KMS-11 (cell line): ENCODE measurements around the gene GPR160.
"Not testable (repeated sequence)": the region's sequence is repeated elsewhere in the genome, so short reads cannot be mapped to it uniquely, and the experiment has no call there.

ENCODE experiments used
- H2AFZ ChIP-seq: fragments of 200-600 bp; sonication (generic); 2 replicates; pipeline ENCODE4 v1.6.1; 2016; ENCODE audit warnings: antibody characterized with exemption, mixed run types, low read depth
- H3K27ac ChIP-seq: fragments of 200-600 bp; sonication (generic); 2 replicates; pipeline ENCODE4 v1.6.1; 2016; ENCODE audit warnings: mild to moderate bottlenecking, mixed run types
- H3K27me3 ChIP-seq: fragments of 200-600 bp; sonication (generic); 2 replicates; pipeline ENCODE4 v1.6.1; 2017; ENCODE audit warnings: mild to moderate bottlenecking, low read depth, mixed run types, moderate library complexity; ENCODE audit not compliant: insufficient read depth
- H3K36me3 ChIP-seq: fragments of 200-600 bp; sonication (generic); 2 replicates; pipeline ENCODE4 v1.6.1; 2017; ENCODE audit warnings: mild to moderate bottlenecking, mixed run types; ENCODE audit not compliant: insufficient read depth
- H3K4me1 ChIP-seq: fragments of 200-600 bp; sonication (generic); 2 replicates; pipeline ENCODE4 v1.6.1; 2016; ENCODE audit warnings: mild to moderate bottlenecking, low read depth, mixed run types; ENCODE audit not compliant: poor library complexity, severe bottlenecking
- H3K4me2 ChIP-seq: fragments of 200-600 bp; sonication (generic); 2 replicates; pipeline ENCODE4 v1.7.0; 2016; ENCODE audit warnings: mild to moderate bottlenecking, mixed run types
- H3K4me3 ChIP-seq: fragments of 200-600 bp; sonication (generic); IDR thresholded peaks from 2 replicates; pipeline ENCODE4 v1.6.1; 2017; ENCODE audit warnings: low read depth, low read length, mixed read lengths; ENCODE audit not compliant: insufficient read depth
- H3K79me2 ChIP-seq: fragments of 200-600 bp; sonication (generic); 2 replicates; pipeline ENCODE4 v1.6.1; 2016; ENCODE audit warnings: low read depth, mixed run types; ENCODE audit not compliant: insufficient read depth
- H3K9ac ChIP-seq: fragments of 200-600 bp; sonication (generic); 2 replicates; pipeline ENCODE4 v1.6.1; 2016; ENCODE audit warnings: mild to moderate bottlenecking, mixed run types
- H4K20me1 ChIP-seq: fragments of 200-600 bp; sonication (generic); 2 replicates; pipeline ENCODE4 v1.6.1; 2016; ENCODE audit warnings: mild to moderate bottlenecking, mixed run types; ENCODE audit not compliant: insufficient read depth
- TF ChIP-seq, protein P1 (sequence below): fragments of 200-600 bp; sonication (generic); conservative IDR thresholded peaks from 2 replicates; pipeline ENCODE4 v1.6.1; 2017; ENCODE audit warnings: low read depth, mild to moderate bottlenecking, antibody characterized with exemption, low read length, moderate library complexity, mixed read lengths

GPR160 gene

DNA sequence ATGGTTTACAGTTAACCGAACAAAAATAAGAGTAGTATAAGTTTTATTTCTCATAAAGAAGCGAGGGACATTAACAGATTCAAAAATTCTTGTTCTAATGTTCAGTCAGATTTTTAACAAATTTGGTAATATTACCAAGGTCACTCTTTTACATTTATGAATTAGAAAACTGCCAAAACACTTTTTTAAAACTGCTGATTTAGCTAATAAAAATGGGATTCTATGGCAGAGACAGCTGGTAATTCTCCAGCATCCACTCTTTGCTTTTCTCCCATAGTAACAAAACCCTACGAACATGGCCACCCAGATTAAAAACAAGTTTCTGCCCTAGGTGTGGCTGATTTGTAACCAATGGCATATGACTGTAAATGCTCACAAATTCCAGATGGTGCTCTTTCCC, 71.2 kb downstream of the GPR160 start:
- H2AFZ ChIP-seq, result no peak overlapping the region
- 0 out of 2 replicates have a peak, but pooled peaks cover 5% of the 10 kb centered on the region for H3K36me3 ChIP-seq
- H3K4me2 ChIP-seq, result no peak overlapping the region
- TF ChIP-seq, protein P1, sequence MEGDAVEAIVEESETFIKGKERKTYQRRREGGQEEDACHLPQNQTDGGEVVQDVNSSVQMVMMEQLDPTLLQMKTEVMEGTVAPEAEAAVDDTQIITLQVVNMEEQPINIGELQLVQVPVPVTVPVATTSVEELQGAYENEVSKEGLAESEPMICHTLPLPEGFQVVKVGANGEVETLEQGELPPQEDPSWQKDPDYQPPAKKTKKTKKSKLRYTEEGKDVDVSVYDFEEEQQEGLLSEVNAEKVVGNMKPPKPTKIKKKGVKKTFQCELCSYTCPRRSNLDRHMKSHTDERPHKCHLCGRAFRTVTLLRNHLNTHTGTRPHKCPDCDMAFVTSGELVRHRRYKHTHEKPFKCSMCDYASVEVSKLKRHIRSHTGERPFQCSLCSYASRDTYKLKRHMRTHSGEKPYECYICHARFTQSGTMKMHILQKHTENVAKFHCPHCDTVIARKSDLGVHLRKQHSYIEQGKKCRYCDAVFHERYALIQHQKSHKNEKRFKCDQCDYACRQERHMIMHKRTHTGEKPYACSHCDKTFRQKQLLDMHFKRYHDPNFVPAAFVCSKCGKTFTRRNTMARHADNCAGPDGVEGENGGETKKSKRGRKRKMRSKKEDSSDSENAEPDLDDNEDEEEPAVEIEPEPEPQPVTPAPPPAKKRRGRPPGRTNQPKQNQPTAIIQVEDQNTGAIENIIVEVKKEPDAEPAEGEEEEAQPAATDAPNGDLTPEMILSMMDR, result no peak
- H3K27me3 ChIP-seq, result no peaks in the 10 kb centered on the region
- H3K4me1 ChIP-seq, result no peaks in the 10 kb centered on the region
- H4K20me1 ChIP-seq, result no peaks in the 10 kb centered on the region
- no peak overlapping the region for H3K27ac ChIP-seq
- no peaks in the 10 kb centered on the region for H3K79me2 ChIP-seq
- no peak overlapping the region for H3K9ac ChIP-seq
- H3K4me3 ChIP-seq, result no peak overlapping the region

DNA sequence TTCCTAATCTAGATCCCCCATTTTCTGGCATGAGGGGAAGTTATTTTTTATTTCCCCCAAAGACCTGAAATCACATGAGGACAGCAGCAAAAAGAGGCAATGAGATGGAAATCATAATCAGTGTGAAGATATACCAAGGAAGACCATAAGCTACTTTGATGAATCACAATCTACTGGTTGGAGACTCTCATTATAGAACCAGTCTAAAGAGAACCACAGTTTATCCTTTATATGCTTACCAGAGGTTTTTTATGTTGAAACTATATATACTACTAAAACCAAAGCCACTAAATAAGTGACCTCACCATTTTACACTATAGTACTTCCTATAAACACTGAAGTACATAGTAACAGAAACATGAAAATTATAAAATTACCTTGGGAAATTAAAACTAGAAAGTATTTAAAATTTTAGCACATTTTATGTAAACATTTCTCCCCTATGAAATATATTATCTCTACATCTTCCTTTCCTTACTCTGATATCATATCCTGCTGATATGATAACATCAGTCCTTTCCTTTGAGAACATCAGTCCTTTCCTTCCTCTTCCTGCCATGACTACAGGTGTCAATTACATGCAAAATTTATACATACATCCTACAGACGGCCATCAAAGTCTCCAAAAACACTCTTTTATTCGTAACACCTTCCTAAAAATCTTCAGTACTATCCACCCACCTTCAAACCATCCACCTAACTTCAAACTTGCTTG, 71.9 kb downstream of the GPR160 start:
- no peaks in the 10 kb centered on the region for H3K79me2 ChIP-seq
- TF ChIP-seq, protein P1, result no peak
- H3K9ac ChIP-seq, result no peak overlapping the region
- no peak overlapping the region for H3K4me3 ChIP-seq
- no peak overlapping the region for H3K27ac ChIP-seq
- H2AFZ ChIP-seq, result no peak overlapping the region
- H3K4me1 ChIP-seq, result no peaks in the 10 kb centered on the region
- H3K27me3 ChIP-seq, result no peaks in the 10 kb centered on the region
- H4K20me1 ChIP-seq, result no peaks in the 10 kb centered on the region
- 0 out of 2 replicates have a peak, but pooled peaks cover 5% of the 10 kb centered on the region for H3K36me3 ChIP-seq
- no peak overlapping the region for H3K4me2 ChIP-seq

DNA sequence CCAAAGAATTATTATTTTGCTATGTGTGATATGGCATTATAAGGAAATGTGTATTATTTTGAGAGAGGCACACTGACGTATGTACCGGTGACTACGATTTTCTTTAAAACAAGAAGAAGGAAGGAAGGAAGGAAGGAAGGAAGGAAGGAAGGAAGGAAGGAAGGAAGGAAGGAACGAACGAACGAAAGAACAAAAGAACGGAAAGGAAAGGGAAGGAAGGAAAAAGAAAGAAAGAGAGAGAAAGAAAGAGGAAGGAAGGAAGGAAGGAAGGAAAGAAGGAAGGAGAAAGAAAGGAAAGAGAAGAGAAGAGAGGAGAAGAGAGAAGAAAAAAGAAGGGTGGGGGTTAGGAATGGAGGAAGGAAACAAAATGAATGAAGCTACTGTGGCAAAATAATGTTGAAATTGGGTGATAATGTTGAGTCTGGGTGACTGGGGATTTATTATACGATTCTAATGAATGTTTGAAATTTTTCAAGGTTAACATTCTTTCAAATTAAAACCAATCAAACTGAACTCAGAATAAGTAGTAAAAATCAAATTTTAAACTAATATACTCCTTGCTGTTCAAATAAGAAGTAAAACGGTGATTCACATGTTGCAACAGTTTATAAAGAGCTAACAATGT, 73.5 kb downstream of the GPR160 start:
- Histone ChIP-seq H3K27ac (no peak overlapping the region), H3K36me3 (0 out of 2 replicates have a peak, but pooled peaks cover 5% of the 10 kb centered on the region), H3K79me2 (no peaks in the 10 kb centered on the region), H3K4me3 (no peak overlapping the region), H3K9ac (no peak overlapping the region), H4K20me1 (no peaks in the 10 kb centered on the region), H3K27me3 (no peaks in the 10 kb centered on the region), H2AFZ (no peak overlapping the region), H3K4me2 (no peak overlapping the region), H3K4me1 (no peaks in the 10 kb centered on the region)
- TF ChIP-seq, protein P1, result no peak

DNA sequence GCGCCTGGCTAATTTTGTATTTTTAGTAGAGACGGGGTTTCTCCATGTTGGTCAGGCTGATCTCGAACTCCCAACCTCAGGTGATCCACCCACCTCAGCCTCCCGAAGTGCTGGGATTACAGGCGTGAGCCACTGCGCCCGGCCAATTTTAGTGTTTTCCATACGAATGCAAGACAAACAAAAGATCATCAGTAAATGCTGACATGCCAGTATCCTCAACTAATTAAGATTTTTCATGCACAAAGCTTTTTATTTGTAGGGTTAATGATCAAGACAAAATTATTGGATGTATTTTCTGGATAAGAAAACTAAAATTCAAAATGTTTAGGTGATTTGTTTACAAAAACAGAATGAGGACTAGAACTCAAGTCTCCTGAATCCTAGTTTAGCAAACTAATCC, 76.4 kb downstream of the GPR160 start:
- not testable (repeated sequence) for H4K20me1 ChIP-seq, H3K4me3 ChIP-seq, H3K4me2 ChIP-seq, H3K9ac ChIP-seq, H3K36me3 ChIP-seq, H3K4me1 ChIP-seq, H3K79me2 ChIP-seq, H2AFZ ChIP-seq, H3K27me3 ChIP-seq, H3K27ac ChIP-seq

DNA sequence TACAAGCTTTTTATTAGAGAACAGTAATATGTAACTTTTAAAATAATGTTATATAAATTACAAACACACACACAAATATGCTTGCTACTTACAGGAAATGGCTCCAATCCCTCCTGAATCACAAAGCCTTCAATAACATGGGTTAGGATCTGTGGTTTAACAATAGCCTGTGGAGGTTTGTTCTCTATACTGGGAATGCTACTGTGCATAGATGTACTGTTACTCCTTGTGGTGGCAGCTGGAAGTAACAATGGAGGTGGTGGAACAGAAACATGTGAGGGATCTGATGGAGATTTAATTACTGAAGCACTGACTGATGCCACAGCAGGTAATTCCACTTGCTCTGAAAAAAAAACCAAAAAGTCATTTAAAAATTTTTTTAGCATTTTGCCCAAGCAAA, 79.3 kb downstream of the GPR160 start:
- no peak overlapping the region for H3K9ac ChIP-seq
- H3K27ac ChIP-seq, result no peak overlapping the region
- H3K27me3 ChIP-seq, result no peaks in the 10 kb centered on the region
- no peaks in the 10 kb centered on the region for H4K20me1 ChIP-seq
- no peak overlapping the region for H2AFZ ChIP-seq
- H3K36me3 ChIP-seq, result peaks cover 5% of the 10 kb centered on the region; the same call in 1 of the 2 replicates
- TF ChIP-seq, protein P1, result no peak
- H3K4me1 ChIP-seq, result no peaks in the 10 kb centered on the region
- no peak overlapping the region for H3K4me2 ChIP-seq
- no peaks in the 10 kb centered on the region for H3K79me2 ChIP-seq
- H3K4me3 ChIP-seq, result no peak overlapping the region
